CD14-positive monocyte (primary cell): ENCODE measurements around the gene APCDD1L. TPM values are rescaled to one million over a fixed set of nuclear protein-coding genes. Genes with fewer than 3 reads are reported as not detected.

Experiments
- DNase-seq, 3 donors: peaks; one replicate each; pipeline ENCODE4 v3.0.0-alpha.2; 2011 to 2022
- H2AFZ ChIP-seq: 2 replicates; pipeline ENCODE4 v1.6.0; 2012; ENCODE audit warnings: mild to moderate bottlenecking, low read depth, low read length, inconsistent platforms; ENCODE audit not compliant: insufficient read depth, poor library complexity, severe bottlenecking
- H3K27ac ChIP-seq, 2 donors: 1 replicate in 1 of 2; 2 replicates in 1 of 2; pipeline ENCODE4 v1.5.1; 2012 to 2013; ENCODE audit warnings: low read length in 2 of 2, control low read depth in 1 of 2, inconsistent platforms in 1 of 2, low read depth in 1 of 2, mild to moderate bottlenecking in 1 of 2
- H3K27me3 ChIP-seq, 2 donors: one replicate each; pipeline versions ENCODE4 v1.6.0 to v1.6.1; 2011 to 2013; ENCODE audit warnings: low read length in 2 of 2; ENCODE audit not compliant: control insufficient read depth in 2 of 2, insufficient read depth in 2 of 2
- H3K36me3 ChIP-seq, 2 donors: replicated peaks in 1 of 2; 1 replicate in 1 of 2; 2 replicates in 1 of 2; pipeline versions ENCODE4 v1.5.1 to v1.6.1; 2012 to 2013; ENCODE audit warnings: low read length in 2 of 2, control low read depth in 1 of 2, inconsistent platforms in 1 of 2, mild to moderate bottlenecking in 1 of 2; ENCODE audit not compliant: insufficient read depth in 2 of 2, control insufficient read depth in 1 of 2
- H3K4me1 ChIP-seq, 2 donors: 1 replicate in 1 of 2; 2 replicates in 1 of 2; pipeline versions ENCODE4 v1.5.1 to v1.6.1; 2012 to 2013; ENCODE audit warnings: low read length in 2 of 2, control low read depth in 1 of 2, inconsistent platforms in 1 of 2, mild to moderate bottlenecking in 1 of 2, moderate library complexity in 1 of 2; ENCODE audit not compliant: insufficient read depth in 2 of 2, control insufficient read depth in 1 of 2
- H3K4me2 ChIP-seq: replicated peaks from 2 replicates; pipeline ENCODE3; 2012; ENCODE audit warnings: low read length, moderate library complexity, mild to moderate bottlenecking; ENCODE audit not compliant: poor library complexity, severe bottlenecking; ENCODE audit errors: extremely low read depth
- H3K4me3 ChIP-seq, 3 experiments: fragments of 200-600 bp in 1 of 3; sonication (generic) in 1 of 3; replicated peaks in 1 of 3; 1 replicate in 2 of 3; 2 replicates in 1 of 3; pipeline ENCODE4 v1.5.1; 2011 to 2013; ENCODE audit warnings: low read length in 3 of 3, mild to moderate bottlenecking in 3 of 3, control low read depth in 2 of 3, low read depth in 2 of 3, inconsistent platforms in 1 of 3, moderate library complexity in 1 of 3
- H3K79me2 ChIP-seq: 2 replicates; pipeline ENCODE4 v1.6.0; 2012; ENCODE audit warnings: mild to moderate bottlenecking, control low read depth, inconsistent platforms, low read length, moderate library complexity; ENCODE audit not compliant: insufficient read depth
- H3K9ac ChIP-seq: 2 replicates; pipeline ENCODE4 v1.6.0; 2017; ENCODE audit warnings: low read length, mild to moderate bottlenecking; ENCODE audit not compliant: insufficient read depth, poor library complexity, severe bottlenecking
- H3K9me3 ChIP-seq, 2 donors: replicated peaks in 1 of 2; 1 replicate in 1 of 2; 2 replicates in 1 of 2; pipeline versions ENCODE4 v1.5.1 to v1.6.1; 2012 to 2013; ENCODE audit warnings: low read length in 2 of 2, control low read depth in 1 of 2; ENCODE audit not compliant: control insufficient read depth in 1 of 2, insufficient read depth in 1 of 2
- H4K20me1 ChIP-seq: 2 replicates; pipeline ENCODE4 v1.6.0; 2012; ENCODE audit warnings: mild to moderate bottlenecking, low read length, control low read depth, moderate library complexity; ENCODE audit not compliant: insufficient read depth
- H3K27ac Mint-ChIP-seq, 7 donors: one replicate each; pipeline ENCODE4 v1.8.0; 2020; ENCODE audit warnings: mild to moderate bottlenecking in 7 of 7, mixed read lengths in 7 of 7, moderate library complexity in 6 of 7, inconsistent platforms in 2 of 7
- H3K27me3 Mint-ChIP-seq, 3 donors: one replicate each; pipeline ENCODE4 v1.8.0; 2021 to 2022; ENCODE audit warnings: low read depth in 3 of 3, mild to moderate bottlenecking in 3 of 3, mixed read lengths in 3 of 3, moderate library complexity in 3 of 3, inconsistent platforms in 1 of 3
- H3K36me3 Mint-ChIP-seq, 2 donors: one replicate each; pipeline ENCODE4 v1.8.0; 2020; ENCODE audit warnings: mixed read lengths in 2 of 2, inconsistent platforms in 1 of 2, mild to moderate bottlenecking in 1 of 2
- H3K4me1 Mint-ChIP-seq: one replicate; pipeline ENCODE4 v1.8.0; 2020; ENCODE audit warnings: mild to moderate bottlenecking, mixed read lengths
- H3K4me3 Mint-ChIP-seq, 2 donors: one replicate each; pipeline ENCODE4 v1.8.0; 2020; ENCODE audit warnings: mild to moderate bottlenecking in 2 of 2, mixed read lengths in 2 of 2, moderate library complexity in 1 of 2
- H3K9me3 Mint-ChIP-seq, 7 donors: one replicate each; pipeline ENCODE4 v1.8.0; 2020 to 2022; ENCODE audit warnings: mixed read lengths in 7 of 7, mild to moderate bottlenecking in 6 of 7, moderate library complexity in 6 of 7, inconsistent platforms in 2 of 7
- CTCF ChIP-seq: fragments of 200-600 bp; IDR thresholded peaks from one replicate; pipeline ENCODE4 v1.8.0; 2022; ENCODE audit warnings: antibody characterized with exemption, mild to moderate bottlenecking
- WGBS: methylation state at CpG from one replicate; pipeline ENCODE4 v1.1.5; 2013; ENCODE audit warnings: missing lambda C conversion rate; ENCODE audit not compliant: insufficient coverage; 5-methylcytosine and 5-hydroxymethylcytosine counted together
- intact Hi-C, 2 donors: fragments of 100-400 bp; cut with micrococcal nuclease; formaldehyde crosslinking; loops; one replicate each; pipeline versions ENCODE4 v1.15.0 to v1.15.1; 2023
- polyA plus RNA-seq, 3 donors: library from polyadenylated mRNA; depleted of rRNA in 1 of 3; unstranded in 2 of 3; stranded (reverse) in 1 of 3; fragments of 300-500 nt in 2 of 3; fragments of >200 nt in 1 of 3; fragmentation: Illumina TruSeq in 2 of 3; gene quantifications; 1 replicate in 2 of 3; 2 replicates in 1 of 3; pipeline ENCODE4 v1.2.3, GENCODE V29; 2012 to 2021

APCDD1L gene
- polyA plus RNA-seq, 3 donors: not detected

DNA sequence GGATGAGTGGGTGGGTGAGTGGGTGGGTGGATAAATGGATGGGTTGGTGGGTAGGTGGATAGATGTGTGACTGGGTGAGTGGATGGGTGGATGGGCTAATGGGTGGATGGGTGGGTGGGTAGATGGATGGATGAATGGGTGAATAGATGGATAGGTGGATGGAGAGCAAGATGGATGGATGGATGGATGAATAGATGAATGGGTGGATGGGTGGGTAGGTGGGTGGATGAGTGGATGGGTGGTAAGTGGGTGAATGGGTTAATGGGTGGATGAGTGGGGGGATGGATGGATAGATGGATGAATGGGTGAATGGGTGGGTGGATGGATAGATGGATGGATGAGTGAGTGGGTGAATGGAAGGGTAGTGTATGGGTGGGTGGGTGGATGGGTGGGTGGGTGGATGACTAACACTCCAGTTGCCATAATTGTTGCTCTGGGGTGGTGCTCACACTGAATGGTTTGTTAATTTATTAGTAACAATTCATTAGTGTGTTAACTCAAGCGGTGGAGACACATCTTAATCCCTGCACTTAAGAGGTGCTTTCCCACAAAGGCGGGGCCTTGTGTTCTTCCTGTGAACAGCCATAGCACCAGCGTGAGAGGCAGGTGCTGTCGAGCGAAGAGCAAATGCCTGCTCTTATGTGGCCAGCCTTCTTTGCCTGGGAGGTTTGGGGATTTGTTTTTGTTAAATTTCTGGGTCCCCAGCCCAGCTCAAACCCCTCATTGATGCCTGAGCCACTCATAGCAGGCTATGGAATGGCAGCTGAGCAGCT lies 4.9 kb upstream of the APCDD1L start:
- Histone ChIP-seq H3K79me2 (no peaks in the 10 kb centered on the region), H3K9me3 (peaks cover 0 to 3% of the 10 kb centered on the region in 2 donors), H3K36me3 (no peaks in the 10 kb centered on the region), H3K27ac (no peak overlapping the region), H3K4me2 (no peak overlapping the region), H3K4me3 (no peak overlapping the region), H3K4me1 (no peaks in the 10 kb centered on the region), H3K9ac (no peak overlapping the region), H3K27me3 (peaks cover 0 to 11% of the 10 kb centered on the region in 2 donors), H4K20me1 (no peaks in the 10 kb centered on the region), H2AFZ (no peak overlapping the region)
- no peak for DNase-seq
- intact Hi-C loops: no loop called here
- Mint-ChIP-seq H3K4me3 (no peak overlapping the region), H3K4me1 (no peaks in the 10 kb centered on the region), H3K27me3 (peaks cover 20 to 27% (median 23%) of the 10 kb centered on the region in 3 donors), H3K36me3 (no peaks in the 10 kb centered on the region), H3K27ac (no peak overlapping the region), H3K9me3 (peaks cover 0 to 5% (median 3%) of the 10 kb centered on the region in 7 donors)
- 87% methylated on average over 5 of the region's 5 CpGs for WGBS
- TF ChIP-seq CTCF: no peak

DNA sequence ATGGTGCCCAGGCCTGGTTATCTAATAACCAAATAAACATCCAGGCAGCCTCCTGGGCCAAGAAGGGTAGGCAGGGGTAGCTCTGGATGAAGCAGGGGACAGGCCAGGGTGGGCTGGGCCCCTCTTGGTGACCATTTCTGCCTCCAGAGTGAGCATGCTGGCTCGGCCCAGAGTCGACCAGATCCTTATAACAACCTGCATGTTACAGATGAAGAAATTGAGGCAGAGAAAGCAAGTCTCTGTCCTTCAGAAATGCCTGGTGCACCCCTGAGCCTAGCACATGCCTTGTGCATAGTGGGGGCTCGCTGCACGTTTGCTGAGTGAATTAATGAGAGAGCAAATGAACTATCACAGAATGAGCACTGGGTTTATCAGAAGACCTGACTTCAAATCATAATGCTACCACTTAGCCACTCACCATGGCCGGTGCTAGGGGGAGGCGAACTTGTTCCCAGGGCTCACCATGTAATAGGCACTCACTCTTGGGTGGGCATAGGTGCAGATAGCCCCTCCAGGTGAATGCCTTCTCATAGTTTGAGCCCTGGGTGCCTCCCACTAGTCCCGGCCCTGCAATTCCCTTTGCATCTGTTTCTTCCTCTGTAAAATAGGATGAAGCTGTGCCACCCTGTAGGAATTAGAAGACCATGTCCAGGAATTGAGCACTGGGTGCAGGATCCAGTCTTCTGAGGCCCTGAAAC lies 3.8 kb upstream of the APCDD1L start:
- no peaks in the 10 kb centered on the region for H3K4me1 Mint-ChIP-seq
- H3K79me2 ChIP-seq: no peaks in the 10 kb centered on the region

More for the DNA sequence above, 3.8 kb upstream of the APCDD1L start:
- H3K27me3 Mint-ChIP-seq: peaks cover 29 to 36% (median 33%) of the 10 kb centered on the region in 3 donors
- Histone ChIP-seq H4K20me1 (no peaks in the 10 kb centered on the region), H3K4me3 (no peak overlapping the region), H2AFZ (no peak overlapping the region), H3K36me3 (no peaks in the 10 kb centered on the region), H3K4me2 (no peak overlapping the region), H3K27ac (no peak overlapping the region), H3K9me3 (no peaks in the 10 kb centered on the region), H3K4me1 (no peaks in the 10 kb centered on the region), H3K9ac (no peak overlapping the region), H3K27me3 (peaks cover 0 to 21% of the 10 kb centered on the region in 2 donors)
- intact Hi-C loops: no loop called here
- no peak for TF ChIP-seq CTCF
- DNase-seq: no peak
- H3K27ac Mint-ChIP-seq: no peak overlapping the region
- WGBS: 93% methylated on average over 5 of the region's 7 CpGs
- H3K36me3 Mint-ChIP-seq: no peaks in the 10 kb centered on the region
- peaks cover 0 to 2% (median 0%) of the 10 kb centered on the region in 7 donors for H3K9me3 Mint-ChIP-seq
- no peak overlapping the region for H3K4me3 Mint-ChIP-seq
